ENCODE results near the gene DICER1.

Gene DICER1

GRCh38 chr14:95075789-95076188, 81.5 kb downstream of the DICER1 start:
- no peak for DNase-seq

DNA sequence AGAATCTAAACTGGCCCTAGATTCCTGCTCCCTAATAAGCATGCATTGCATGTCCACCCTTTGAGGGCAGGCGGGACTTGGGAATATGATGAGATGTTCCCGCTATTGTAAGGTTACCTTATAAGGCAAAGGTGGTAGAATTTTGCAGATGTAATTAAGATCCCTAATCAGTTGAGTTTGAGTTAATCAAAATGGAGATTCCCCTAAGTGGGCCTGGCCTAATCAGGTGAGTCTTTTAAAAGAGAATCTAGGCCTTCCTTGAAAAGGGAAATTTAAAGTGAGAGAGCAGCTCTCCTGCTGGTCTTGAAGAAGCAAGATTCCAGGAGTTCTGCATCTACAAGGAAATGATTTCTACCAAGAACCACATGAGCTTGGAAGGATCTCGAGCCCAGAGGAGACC, 83.4 kb downstream of the DICER1 start:
- DNase-seq = no peak

DNA sequence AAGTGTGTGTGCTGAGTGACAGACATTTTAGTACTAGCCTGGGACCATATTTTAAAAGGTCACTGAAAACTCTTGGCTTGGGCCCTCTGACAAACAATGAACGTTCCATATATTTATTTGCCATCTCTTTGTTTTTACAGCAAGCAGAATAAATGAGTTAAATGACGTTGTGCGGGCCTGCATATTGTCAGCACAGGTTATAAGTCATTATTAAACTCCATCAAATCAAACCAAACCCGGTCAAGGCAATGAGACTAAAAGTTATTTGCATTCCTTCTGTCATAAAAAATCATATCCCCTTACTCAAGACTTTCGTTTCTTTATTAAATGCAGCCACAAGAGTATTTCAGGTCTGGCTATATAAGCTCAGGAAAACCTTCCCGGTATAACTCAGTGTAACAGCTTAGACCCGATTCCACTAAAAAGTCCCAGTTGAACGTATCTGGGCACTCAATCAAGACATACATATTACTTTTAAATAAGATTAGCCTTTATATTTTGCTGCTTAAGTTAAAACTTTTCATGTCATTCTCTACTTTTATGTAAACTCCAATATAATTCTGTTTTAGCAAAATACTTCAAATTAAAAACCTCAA, 84.9 kb downstream of the DICER1 start:
- DNase-seq = no peak

- no peak for DNase-seq
Observed at GRCh38 chr14:95071649-95072280, 85.6 kb downstream of the DICER1 start.

GRCh38 chr14:95070748-95071435, 86.4 kb downstream of the DICER1 start:
- DNase-seq = no peak

DNA sequence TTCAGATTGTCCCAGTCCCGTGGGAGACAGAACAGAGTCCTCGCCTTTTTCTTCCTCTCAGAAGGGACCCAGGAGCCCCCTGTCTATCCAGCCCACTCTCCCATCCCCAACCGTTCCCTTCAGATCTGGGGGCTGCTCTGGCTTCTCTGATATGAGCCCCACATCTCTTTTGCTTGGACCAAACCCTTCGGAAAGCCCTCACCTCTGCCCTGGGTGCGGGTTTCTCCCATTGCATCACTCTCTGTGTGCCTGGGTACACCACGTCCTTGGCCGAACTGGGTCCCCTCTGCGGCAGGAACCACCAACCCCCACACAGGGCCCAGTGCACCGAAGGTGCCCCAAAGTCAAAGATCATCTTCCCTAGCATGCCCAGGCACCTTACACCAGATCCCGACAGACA, 87.8 kb downstream of the DICER1 start:
- no peak for DNase-seq

DNA sequence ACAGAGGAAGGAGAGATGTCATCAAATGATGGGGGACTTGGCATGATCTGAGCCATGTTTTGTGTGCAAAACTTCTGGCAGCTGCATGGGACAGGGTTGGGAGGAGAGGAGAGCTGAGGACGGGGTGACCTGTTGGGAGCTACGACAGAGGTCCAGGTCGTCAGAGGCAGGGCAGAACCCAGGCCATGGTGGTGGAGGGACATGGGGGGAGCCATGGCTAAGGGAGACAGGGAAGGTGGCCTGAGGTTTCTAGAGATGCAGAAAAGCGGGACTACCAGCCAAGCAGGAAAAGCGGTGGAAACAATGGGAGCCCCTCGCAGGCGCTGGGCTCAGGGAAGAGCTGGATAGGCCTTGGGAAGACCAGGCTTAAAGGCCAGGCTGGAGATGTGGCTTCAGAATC, 88.3 kb downstream of the DICER1 start:
- DNase-seq = no peak

DNA sequence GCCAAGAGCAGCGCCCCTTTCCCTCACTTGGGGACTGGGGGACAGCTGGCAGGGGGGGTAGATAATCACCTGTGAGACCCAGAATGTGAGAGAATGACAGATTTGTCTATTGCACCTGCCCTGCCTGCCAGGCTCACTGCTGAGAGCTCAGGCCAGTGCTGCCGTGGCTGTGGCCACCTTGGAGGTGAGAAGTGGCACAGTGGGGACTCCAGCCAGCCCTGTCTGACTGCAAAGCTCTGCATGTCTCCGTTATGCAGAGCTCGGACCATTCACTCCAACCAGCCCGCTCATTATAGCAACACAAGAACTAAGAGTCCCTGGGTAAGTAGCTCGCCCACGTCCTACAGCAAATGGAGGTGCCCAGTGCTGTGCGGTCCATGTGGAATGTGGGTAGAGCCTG, 88.8 kb downstream of the DICER1 start:
- DNase-seq = no peak

DNA sequence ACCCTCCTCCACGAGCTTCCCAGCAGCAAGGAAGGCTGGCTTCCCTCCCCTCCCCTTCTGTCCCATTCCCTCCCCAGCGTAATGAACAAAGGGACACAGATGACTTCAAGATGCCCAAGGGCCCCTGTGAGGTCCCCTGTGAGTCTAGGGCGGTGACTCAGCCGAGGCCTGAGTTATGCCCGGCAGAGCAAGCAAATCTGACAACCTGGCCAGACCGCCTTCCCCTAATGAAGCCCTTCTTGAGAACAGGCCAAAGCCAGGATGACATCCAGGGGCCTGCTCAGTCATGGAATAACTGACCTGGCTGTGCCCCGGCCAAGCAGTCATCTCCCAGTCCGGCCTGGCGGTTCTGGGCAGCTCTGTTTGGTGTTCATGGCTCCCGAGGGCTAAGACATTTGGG, 89.2 kb downstream of the DICER1 start:
- no peak for DNase-seq

DNA sequence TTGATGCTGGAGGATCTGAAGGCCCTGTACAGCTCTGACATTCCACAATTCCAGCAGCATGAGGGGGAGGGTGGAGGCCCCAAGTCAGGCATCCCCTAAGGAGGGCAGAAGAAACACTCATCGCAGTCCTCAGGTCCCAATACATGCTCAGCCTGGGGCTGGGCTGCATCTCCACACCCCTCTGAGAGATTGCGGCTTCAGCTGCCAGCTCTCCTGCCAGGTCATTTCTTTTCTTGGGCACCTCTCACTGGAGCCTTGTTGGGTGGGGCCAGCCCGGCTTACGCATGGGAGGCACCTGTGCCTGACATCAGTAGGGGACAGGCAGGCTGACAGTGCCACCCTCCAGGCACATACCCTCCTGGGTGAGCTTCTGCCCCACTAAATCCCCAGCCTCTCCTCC, 89.8 kb downstream of the DICER1 start:
- no peak for DNase-seq

- no peak for DNase-seq
Observed at GRCh38 chr14:95066427-95066986, 90.8 kb downstream of the DICER1 start.

DNA sequence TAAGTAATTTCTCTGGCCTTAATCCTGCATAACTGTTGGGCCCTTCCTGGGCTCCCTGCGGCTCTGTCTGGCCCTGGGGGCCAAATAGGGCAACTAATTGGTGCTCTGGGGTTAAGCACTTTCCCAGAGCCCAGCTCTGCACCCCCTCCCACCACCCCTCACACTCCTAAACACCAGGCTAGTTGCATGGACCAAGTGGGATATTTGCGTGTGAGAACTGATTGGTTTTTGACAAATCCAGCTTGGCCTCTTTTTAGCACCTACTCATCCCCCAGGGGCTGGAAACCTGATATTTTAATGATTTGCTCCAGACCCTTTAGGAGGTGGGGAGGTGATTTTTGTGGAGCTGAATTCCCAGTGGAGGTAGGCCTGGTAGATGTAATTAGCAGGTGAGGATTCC, 91.9 kb downstream of the DICER1 start:
- DNase-seq = no peak

GRCh38 chr14:95064734-95065133, 92.6 kb downstream of the DICER1 start:
- no peak for DNase-seq

DNA sequence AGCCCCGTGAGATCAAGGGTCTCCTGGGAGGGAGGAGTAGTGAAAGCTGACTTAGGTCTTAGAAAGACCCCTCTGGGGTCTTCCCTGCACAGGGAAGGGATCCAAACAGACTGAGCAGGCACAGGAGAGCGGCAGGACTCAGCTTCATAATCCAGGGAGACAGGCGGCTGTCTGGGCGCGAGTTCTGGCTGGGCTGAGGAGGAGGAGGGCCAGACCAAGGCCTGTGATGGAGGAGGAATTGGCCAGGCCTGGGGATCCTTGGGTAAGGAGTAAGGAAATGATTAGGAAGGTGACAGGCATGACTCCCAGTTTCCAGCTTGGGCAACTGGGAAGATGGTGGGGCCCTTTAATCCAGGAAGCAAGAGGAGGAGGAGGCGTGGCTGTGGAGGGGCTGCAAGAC, 93.1 kb downstream of the DICER1 start:
- no peak for DNase-seq

DNA sequence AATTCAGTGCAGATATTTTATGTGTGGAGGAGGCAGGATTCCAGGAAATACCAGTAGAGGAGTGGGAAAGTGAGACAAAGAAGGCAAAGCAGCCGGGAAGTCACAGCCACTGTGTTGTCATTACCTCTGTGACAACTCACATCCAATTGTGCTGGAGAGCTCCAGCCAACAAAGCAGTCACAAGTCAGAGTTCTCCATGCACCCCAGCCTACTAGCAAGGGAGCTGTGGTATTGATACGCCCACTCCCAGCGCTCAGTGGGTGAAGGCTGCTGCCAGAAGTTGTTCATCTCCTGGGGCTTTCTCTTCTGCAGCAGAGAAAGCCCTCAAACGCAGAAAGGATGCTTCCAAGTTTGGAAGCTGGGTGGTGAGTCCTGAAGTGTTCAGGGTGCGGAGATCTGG, 93.9 kb downstream of the DICER1 start:
- DNase-seq = no peak

DNA sequence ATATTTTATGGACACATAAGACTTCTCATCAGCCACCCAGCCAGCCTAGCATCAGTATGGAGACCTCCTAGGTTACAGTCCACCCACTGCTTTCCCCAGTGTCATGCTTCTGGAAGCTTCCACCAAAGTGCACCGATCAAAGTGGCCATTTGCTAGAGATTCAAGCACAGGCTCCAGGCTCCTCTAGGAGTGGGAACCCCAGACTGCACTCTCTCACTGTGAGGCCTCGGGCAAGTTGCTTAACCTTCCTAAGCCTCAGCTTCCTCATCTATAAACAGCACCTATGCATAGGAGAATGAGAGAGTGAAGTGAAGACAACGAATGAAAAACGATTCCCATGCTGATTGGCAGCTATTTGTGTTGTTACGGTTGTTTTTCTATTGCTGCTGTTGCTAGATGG, 94.4 kb downstream of the DICER1 start:
- DNase-seq = no peak

DNA sequence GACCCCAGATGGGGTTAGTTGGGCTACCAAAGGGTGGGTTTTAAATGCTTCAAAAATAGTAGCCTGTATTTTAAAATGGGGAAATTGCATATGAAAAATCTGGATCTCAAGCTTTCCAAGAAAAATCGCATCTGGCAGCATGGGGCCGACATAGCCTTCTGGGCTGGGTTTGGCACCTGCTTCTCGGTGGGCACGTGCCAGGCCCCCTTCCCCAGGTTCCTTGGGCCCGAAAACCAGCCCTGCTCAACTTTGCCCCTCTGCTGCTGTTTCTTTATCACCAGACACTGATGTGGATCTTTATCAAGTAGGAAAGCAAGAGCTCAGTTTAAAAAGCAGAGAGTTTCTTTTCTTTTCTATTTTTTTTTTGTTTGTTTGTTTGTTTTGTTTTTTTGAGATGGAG, 95.1 kb downstream of the DICER1 start:
- no peak for DNase-seq

DNA sequence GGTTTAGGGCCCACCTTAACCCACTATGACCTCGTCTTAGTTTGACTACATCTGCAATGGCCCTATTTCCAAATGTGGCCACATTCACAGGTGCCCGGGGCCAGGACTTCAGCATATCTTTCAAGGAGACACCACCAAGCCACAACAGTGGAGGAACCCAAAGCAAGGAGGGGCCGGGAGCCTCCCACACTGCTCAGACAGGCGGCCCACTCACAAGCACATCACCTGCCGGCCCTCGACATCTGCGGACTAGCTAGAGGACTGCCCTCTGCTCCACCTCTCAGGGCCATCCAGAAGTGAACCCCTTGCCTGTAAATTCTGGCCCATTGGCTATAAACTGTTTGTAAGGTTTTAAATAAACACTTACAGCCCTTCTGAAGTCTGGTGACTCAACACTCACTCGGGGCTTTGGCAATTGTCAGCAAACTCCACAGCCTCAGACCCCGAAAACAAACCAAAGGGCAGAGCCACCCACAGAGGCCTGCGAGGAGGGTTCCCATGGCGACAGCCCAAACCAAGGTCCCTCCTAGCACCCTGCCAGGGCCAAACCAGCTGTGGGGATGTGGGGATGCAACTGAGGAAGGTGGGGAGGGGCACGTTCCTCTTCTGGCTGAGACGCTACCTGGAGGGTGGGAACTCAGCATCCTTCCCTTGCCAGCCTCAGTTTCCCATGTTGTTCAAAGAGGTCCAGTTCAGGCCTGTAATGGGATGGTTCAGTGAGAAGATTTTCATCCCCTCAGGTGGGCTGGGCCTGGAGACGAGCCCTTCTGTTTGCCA, 95.8 kb downstream of the DICER1 start:
- no peak for DNase-seq

GRCh38 chr14:95059126-95059525, 98.2 kb downstream of the DICER1 start:
- no peak for DNase-seq

DNA sequence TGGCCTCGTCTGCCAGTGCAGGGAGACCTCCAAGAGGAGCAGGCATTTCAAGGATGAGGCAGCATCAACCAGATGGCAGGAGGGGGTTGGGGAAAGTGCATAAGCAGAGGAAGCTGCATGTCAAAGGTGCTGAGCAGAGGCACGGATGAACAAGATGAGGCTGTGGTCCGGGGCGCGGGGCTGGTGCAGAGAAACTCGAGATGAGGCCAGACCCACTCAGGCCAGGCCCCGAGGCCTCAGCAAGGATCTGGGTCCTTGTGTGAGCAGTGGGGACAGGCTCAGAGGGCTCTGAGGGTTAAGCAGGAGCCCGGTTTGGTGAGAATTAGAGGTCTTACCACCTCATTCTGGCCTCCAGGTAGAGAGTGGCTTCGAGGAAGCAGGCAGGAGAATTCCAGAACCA, 98.8 kb downstream of the DICER1 start:
- DNase-seq = no peak

GRCh38 chr14:95057851-95058250, 99.5 kb downstream of the DICER1 start:
- DNase-seq = no peak

- DNase-seq = no peak
Observed at GRCh38 chr14:95057147-95057546, 100.2 kb downstream of the DICER1 start.

DNA sequence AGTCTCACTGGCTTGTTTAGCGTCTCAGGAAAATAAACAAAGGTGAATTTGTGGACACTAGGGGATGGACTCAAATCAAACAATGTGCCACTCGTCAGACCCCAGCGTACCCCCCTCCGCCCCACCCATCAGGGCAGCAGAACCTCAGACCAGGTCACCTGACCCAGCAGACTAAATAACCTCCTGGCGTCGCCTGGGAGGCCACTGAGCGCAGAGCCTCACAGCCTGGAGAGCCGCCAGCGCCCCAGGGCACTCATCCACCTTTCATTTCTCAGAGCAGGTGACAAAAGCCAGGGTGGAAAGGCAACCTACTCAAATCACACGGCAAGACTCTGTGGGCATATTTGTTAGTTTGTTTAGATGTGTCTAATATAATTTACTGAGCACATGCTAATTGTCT, 100.9 kb downstream of the DICER1 start:
- no peak for DNase-seq

GRCh38 chr14:95055318-95055717, 102.0 kb downstream of the DICER1 start:
- no peak for DNase-seq
